ENCODE results near the gene IMMP2L. TPM values are rescaled to one million over a fixed set of nuclear protein-coding genes. Genes with fewer than 3 reads are reported as not detected.
A peak's percentile ranks its signal among the peaks of the same experiment; 100 is the strongest.

Gene IMMP2L
- total RNA-seq, 1 donor = 19.9 TPM

DNA sequence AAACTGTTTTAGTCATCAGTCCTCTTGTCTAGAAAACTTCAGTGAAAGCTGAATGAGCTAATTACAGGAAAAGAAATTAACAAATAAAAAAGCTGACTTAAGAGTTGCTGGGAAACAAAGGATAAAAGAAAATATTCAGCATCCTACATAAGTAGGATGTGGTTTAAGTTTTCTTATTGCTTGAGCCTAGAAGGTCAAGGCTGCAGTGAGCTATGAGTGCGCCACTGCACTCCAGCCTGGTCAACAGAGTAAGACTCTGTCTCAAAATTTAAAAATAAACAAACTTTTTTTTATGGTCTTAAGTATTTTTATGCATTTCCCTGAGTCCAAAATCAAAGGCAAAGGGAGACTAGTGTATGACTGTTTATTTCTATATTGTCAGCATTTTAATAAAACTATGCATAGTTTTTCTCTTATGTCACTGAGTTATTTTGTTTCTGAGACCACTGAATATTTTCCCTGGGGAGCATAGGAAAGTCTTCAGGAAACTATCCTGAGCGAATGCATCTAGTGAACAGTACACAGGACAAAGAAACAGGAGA is 511.3 kb downstream of the IMMP2L start:
- Histone ChIP-seq H3K36me3 (ENCODE audit: insufficient read depth, low read length) (no peaks in the 10 kb centered on the region), H3K27me3 (ENCODE audit: insufficient read depth, low read length) (no peaks in the 10 kb centered on the region), H3K4me2 (ENCODE audit: insufficient read depth, low read length) (no peak overlapping the region), H2AFZ (ENCODE audit: low read length) (no peak overlapping the region), H3K79me2 (ENCODE audit: insufficient read depth, low read length) (no peaks in the 10 kb centered on the region), H4K20me1 (ENCODE audit: insufficient read depth, low read length) (no peaks in the 10 kb centered on the region), H3K27ac (ENCODE audit: low read depth, low read length) (no peak overlapping the region), H3K4me3 (ENCODE audit: insufficient read depth, low read length) (no peak overlapping the region), H3K9me3 (ENCODE audit: low read depth, low read length) (no peaks in the 10 kb centered on the region), H3K4me1 (ENCODE audit: insufficient read depth, low read length) (no peaks in the 10 kb centered on the region)
- TF ChIP-seq, protein P1, sequence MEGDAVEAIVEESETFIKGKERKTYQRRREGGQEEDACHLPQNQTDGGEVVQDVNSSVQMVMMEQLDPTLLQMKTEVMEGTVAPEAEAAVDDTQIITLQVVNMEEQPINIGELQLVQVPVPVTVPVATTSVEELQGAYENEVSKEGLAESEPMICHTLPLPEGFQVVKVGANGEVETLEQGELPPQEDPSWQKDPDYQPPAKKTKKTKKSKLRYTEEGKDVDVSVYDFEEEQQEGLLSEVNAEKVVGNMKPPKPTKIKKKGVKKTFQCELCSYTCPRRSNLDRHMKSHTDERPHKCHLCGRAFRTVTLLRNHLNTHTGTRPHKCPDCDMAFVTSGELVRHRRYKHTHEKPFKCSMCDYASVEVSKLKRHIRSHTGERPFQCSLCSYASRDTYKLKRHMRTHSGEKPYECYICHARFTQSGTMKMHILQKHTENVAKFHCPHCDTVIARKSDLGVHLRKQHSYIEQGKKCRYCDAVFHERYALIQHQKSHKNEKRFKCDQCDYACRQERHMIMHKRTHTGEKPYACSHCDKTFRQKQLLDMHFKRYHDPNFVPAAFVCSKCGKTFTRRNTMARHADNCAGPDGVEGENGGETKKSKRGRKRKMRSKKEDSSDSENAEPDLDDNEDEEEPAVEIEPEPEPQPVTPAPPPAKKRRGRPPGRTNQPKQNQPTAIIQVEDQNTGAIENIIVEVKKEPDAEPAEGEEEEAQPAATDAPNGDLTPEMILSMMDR (IDR thresholded peaks at IDR 0.05; ENCODE audit: extremely low read depth, low read depth, low read length) = no peak
- no peak for DNase-seq (ENCODE audit: insufficient read length, low spot score, missing footprints)

DNA sequence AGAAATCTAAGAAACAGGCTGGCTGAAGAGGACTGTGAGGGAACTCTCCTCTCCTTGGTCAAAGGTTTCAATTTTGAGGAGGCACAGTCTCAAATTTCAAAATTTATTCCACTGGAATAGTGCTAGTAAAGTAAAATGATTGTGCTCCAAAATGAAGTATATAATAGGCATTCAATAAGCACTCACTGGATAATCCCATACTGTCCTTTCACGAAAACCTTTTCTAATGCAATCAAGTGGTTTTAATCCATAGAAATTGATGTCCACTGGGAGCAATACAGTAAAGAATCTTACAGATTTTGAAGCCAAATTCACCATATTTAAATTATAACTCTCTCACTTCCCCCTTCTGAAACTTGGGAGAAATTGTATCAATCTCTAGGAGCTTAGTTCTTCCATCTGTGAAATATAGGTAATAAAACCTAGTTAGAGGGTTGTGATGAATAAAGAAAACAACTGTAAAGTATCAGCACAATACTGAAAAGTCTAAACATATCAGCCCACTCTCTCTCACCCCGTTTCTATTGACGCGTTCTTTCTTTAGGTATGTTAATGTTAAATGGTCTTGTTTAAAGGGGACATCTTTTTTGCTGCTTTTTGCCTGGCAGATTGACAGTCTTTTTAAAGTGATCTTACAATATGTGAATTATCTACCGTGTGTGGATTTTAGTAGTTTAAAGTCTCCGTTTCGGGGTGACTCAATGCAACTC is 512.2 kb downstream of the IMMP2L start:
- no peaks in the 10 kb centered on the region for H3K36me3 ChIP-seq (ENCODE audit: insufficient read depth, low read length)
- H3K9me3 ChIP-seq (ENCODE audit: low read depth, low read length) = no peaks in the 10 kb centered on the region
- H3K79me2 ChIP-seq (ENCODE audit: insufficient read depth, low read length) = no peaks in the 10 kb centered on the region
- DNase-seq (ENCODE audit: insufficient read length, low spot score, missing footprints) = peak; percentile 22
- H4K20me1 ChIP-seq (ENCODE audit: insufficient read depth, low read length) = no peaks in the 10 kb centered on the region
- H3K27ac ChIP-seq (ENCODE audit: low read depth, low read length) = no peak overlapping the region
- H3K4me2 ChIP-seq (ENCODE audit: insufficient read depth, low read length) = no peak overlapping the region
- no peak overlapping the region for H2AFZ ChIP-seq (ENCODE audit: low read length)
- no peaks in the 10 kb centered on the region for H3K4me1 ChIP-seq (ENCODE audit: insufficient read depth, low read length)
- H3K4me3 ChIP-seq (ENCODE audit: insufficient read depth, low read length) = no peak overlapping the region
- no peaks in the 10 kb centered on the region for H3K27me3 ChIP-seq (ENCODE audit: insufficient read depth, low read length)
- TF ChIP-seq, protein P1 (IDR thresholded peaks at IDR 0.05; ENCODE audit: extremely low read depth, low read depth, low read length) = no peak

DNA sequence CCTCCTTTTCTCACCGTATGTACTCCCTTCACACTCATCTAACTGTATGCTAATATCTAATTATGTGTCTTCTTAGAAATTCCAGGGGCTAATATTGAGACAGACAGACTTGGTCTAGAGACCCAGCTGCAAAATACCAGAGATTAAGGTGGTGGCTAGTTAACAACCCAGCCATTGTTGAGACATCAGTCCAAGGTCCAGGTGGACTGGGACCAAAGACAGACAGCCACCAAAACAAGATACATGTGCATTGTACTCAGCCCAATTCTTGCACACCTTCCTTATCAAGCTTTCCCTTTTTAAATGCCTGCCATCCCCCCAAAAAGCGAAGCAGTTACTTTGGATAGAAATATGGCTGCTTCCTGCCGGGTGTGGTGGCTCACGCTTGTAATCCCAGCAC is 514.7 kb downstream of the IMMP2L start:
- Histone ChIP-seq H3K4me1 (ENCODE audit: insufficient read depth, low read length) (no peaks in the 10 kb centered on the region), H3K4me2 (ENCODE audit: insufficient read depth, low read length) (no peak overlapping the region), H3K9me3 (ENCODE audit: low read depth, low read length) (no peaks in the 10 kb centered on the region), H3K27ac (ENCODE audit: low read depth, low read length) (no peak overlapping the region), H3K36me3 (ENCODE audit: insufficient read depth, low read length) (no peaks in the 10 kb centered on the region), H3K4me3 (ENCODE audit: insufficient read depth, low read length) (no peak overlapping the region), H4K20me1 (ENCODE audit: insufficient read depth, low read length) (no peaks in the 10 kb centered on the region), H3K79me2 (ENCODE audit: insufficient read depth, low read length) (no peaks in the 10 kb centered on the region), H2AFZ (ENCODE audit: low read length) (no peak overlapping the region), H3K27me3 (ENCODE audit: insufficient read depth, low read length) (no peaks in the 10 kb centered on the region)
- DNase-seq (ENCODE audit: insufficient read length, low spot score, missing footprints) = no peak
- TF ChIP-seq, protein P1 (IDR thresholded peaks at IDR 0.05; ENCODE audit: extremely low read depth, low read depth, low read length) = no peak

DNA sequence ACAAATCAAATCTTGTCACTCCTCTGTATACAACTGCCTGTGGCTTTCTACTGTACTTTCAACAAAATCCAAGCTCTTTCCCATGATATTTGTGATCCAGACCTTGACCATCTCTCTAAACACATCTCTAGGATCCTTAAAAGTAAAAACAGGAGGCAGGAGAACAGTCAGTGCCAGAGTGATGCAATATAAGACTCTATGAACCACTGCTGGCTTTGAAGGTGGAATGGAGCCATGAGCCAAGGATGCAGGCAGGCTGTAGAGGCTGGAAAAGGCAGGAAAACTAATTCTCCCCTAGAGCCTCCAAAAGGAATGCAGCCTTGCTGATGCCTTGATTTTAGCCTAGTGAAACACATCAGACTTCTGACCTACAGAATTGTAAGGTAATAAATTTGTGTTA is 516.8 kb downstream of the IMMP2L start:
- H4K20me1 ChIP-seq (ENCODE audit: insufficient read depth, low read length) = no peaks in the 10 kb centered on the region
- H2AFZ ChIP-seq (ENCODE audit: low read length) = no peak overlapping the region
- TF ChIP-seq, protein P1 (IDR thresholded peaks at IDR 0.05; ENCODE audit: extremely low read depth, low read depth, low read length) = no peak
- H3K9me3 ChIP-seq (ENCODE audit: low read depth, low read length) = no peaks in the 10 kb centered on the region
- no peak overlapping the region for H3K4me3 ChIP-seq (ENCODE audit: insufficient read depth, low read length)
- H3K79me2 ChIP-seq (ENCODE audit: insufficient read depth, low read length) = no peaks in the 10 kb centered on the region
- H3K36me3 ChIP-seq (ENCODE audit: insufficient read depth, low read length) = no peaks in the 10 kb centered on the region
- no peak overlapping the region for H3K27ac ChIP-seq (ENCODE audit: low read depth, low read length)
- H3K4me2 ChIP-seq (ENCODE audit: insufficient read depth, low read length) = no peak overlapping the region
- H3K27me3 ChIP-seq (ENCODE audit: insufficient read depth, low read length) = no peaks in the 10 kb centered on the region
- DNase-seq (ENCODE audit: insufficient read length, low spot score, missing footprints) = no peak
- H3K4me1 ChIP-seq (ENCODE audit: insufficient read depth, low read length) = no peaks in the 10 kb centered on the region

Data from osteoblast (primary cell).